ENCODE data around the gene LENG8.
A peak's percentile ranks its signal among the peaks of the same experiment; 100 is the strongest.

Gene LENG8

DNA sequence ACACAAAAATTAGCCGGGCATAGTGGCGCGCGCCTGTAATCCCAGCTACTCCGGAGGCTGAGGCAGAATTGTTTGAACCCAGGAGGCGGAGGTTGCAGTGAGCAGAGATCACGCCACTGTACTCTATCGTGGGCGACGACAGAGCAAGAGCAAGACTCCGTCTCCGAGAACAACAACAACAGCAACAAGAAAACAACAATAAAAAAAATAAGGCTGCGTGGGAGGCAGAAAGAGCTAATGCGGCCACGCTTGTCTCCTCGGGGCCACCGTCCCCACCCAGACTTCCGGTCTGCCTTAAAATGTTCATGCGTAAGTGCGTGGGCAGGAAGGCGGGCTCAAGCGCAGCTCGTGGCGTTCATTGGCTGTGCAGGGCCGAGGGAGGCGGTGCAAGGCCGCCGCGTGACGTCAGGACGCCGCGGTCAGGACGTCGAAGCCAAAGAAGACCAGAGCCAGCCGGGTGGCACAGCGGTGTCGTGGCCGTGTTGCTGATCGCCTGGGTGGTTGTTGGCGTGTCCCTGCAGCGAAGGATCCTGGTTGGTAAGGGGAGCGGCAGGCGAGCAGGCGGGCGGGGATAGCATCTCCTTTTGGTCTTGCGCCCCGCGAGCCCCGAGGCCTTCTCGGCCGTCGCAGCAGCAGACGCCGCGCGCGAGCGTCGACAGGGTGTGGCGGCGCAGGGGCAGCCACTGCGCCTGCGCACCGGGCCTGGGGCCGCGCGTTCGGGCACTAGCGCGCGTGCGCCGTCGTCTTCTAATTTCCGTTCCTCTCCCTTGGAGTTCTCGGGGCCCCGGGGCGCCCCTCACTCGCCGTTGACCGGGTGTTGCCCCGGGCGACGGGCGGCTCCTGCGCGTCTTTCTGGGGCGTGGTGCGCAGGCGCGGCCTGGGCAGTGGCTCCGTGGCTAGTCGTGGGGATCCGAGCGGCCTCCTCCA, at the start of gene LENG8:
TSS of gene LENG8 (plus strand) at position 426 of the 927 bp plus-strand sequence. CDS start 2,146 bp downstream, outside the sequence.
- peak within 1 kb of the TSS; percentile 94 to 99 (median 95) for H3K27ac ChIP-seq
- no peaks in the 10 kb centered on the region for H3K9me3 ChIP-seq (replicated peaks in 1 of 11)
- H4K20me1 ChIP-seq: peaks cover 47 to 53% (median 47%) of the 10 kb centered on the region in 11 experiments
- H3K9ac ChIP-seq: peak within 1 kb of the TSS; percentile 92 to 99 (median 95)
- peak within 1 kb of the TSS; percentile 79 to 94 (median 90) for H3K4me3 ChIP-seq
- H3K27me3 ChIP-seq: no peaks in the 10 kb centered on the region
- H3K4me1 ChIP-seq: peaks cover 35 to 60% (median 41%) of the 10 kb centered on the region in 10 experiments
- TF ChIP-seq Cebpa-rat (IDR thresholded peaks at IDR 0.05): no peak
- H3K36me3 ChIP-seq: peaks cover 49 to 68% (median 59%) of the 10 kb centered on the region in 11 experiments
- peak within 1 kb of the TSS; percentile 94 to 99 (median 97) for H3K4me2 ChIP-seq

DNA sequence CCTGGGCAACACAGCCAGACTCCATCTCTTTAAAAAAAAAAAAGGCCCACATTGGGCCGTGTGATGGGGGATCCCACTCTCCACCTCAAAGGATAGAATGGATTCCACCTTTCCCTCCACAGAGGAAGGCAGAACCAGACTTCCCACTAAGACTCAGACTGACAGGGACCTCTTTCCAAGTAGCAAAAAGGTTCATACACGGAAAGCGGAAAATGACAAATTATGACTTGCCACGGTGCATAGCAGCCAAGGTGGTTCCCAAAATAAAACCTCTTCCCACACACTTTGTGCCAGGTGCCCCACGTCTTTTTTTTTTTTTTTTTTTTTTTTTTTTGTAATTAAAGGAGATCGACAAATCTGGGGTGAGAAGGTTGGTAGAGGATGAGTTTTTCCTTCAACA, 48.1 kb upstream of the LENG8 start:
- H3K27me3 ChIP-seq: no peaks in the 10 kb centered on the region
- H4K20me1 ChIP-seq: no peaks in the 10 kb centered on the region
- H3K27ac ChIP-seq: no peak overlapping the region
- H3K4me2 ChIP-seq: no peak overlapping the region
- H3K9me3 ChIP-seq (replicated peaks in 1 of 11): peaks cover 0 to 18% (median 6%) of the 10 kb centered on the region in 11 experiments; a peak in 9 of 22 replicates
- no peak for TF ChIP-seq Cebpa-rat (IDR thresholded peaks at IDR 0.05)
- no peaks in the 10 kb centered on the region for H3K36me3 ChIP-seq
- H3K4me1 ChIP-seq: peaks cover 0 to 14% (median 3%) of the 10 kb centered on the region in 10 experiments; a peak in 8 of 20 replicates
- no peak overlapping the region for H3K4me3 ChIP-seq
- no peak overlapping the region for H3K9ac ChIP-seq

DNA sequence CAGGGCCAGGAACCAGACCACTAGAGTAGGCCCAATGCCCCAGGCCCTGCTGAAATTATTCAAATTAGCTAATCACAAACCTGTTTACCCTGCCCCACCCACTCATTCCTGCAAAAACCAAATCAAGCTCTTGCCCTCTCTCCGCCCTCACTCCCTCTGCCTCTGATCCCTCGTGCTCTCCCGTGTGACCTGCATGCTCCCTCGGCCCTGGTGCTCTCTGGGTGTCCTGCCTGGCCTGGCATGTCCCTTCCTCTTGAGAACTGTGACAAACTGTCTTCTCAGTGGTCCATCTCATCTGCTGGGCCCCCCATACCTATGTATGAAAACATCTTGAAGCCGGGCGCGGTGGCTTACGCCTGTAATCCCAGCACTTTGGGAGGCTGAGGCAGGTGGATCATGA, 45.9 kb upstream of the LENG8 start:
- no peak overlapping the region for H3K27ac ChIP-seq
- H3K4me3 ChIP-seq: no peak overlapping the region
- H3K9me3 ChIP-seq (replicated peaks in 1 of 11): peaks cover 15 to 27% (median 21%) of the 10 kb centered on the region in 11 experiments
- no peaks in the 10 kb centered on the region for H3K4me1 ChIP-seq
- TF ChIP-seq Cebpa-rat (IDR thresholded peaks at IDR 0.05): no peak
- H3K27me3 ChIP-seq: no peaks in the 10 kb centered on the region
- H4K20me1 ChIP-seq: no peaks in the 10 kb centered on the region
- H3K4me2 ChIP-seq: no peak overlapping the region
- no peaks in the 10 kb centered on the region for H3K36me3 ChIP-seq
- no peak overlapping the region for H3K9ac ChIP-seq

DNA sequence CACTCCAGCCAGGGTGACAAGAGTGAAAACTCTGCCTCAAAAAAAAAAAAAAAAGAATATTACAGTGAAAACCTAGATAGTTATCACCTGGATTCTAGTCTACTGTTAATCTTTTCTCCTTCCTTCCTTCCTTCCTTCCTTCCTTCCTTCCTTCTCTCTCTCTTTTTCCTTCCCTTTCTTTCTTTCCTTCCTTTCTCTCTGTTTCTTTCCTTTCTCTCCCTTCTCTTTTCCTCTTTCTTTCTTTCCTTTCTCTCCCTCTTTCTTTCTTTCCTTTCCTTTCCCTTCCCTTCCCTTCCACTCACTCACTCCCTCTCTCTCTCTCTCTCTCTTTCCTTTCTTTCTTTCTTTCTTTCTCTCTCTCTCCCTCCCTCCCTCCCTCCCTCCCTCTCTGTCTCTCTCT, 43.4 kb upstream of the LENG8 start:
- peaks cover 15 to 30% (median 24%) of the 10 kb centered on the region in 11 experiments for H3K9me3 ChIP-seq (replicated peaks in 1 of 11)
- H3K27ac ChIP-seq: no peak overlapping the region
- no peak overlapping the region for H3K4me2 ChIP-seq
- no peaks in the 10 kb centered on the region for H3K27me3 ChIP-seq
- no peak for TF ChIP-seq Cebpa-rat (IDR thresholded peaks at IDR 0.05)
- H3K36me3 ChIP-seq: no peaks in the 10 kb centered on the region
- no peaks in the 10 kb centered on the region for H3K4me1 ChIP-seq
- no peak overlapping the region for H3K9ac ChIP-seq
- no peaks in the 10 kb centered on the region for H4K20me1 ChIP-seq
- H3K4me3 ChIP-seq: no peak overlapping the region

DNA sequence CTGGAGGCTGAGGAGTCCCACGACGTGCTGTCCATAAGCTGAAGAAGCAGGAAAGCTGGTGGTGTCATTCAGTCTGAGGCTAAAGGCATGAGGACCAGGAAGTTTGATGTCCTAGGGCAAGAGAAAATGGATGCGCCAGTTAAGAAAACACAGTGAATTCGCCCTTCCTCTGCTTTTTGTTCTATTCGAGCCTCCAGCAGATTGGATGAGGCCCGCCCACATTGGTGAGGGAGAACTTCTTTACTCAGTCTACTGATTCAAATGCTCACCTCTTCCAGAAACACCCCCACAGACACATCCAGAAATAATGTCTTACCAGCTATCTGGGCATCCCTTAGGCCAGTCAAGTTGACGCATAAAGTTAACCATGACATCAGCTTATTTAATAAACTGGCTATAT, 41.2 kb upstream of the LENG8 start:
- H3K9me3 ChIP-seq (replicated peaks in 1 of 11): peaks cover 15 to 30% (median 24%) of the 10 kb centered on the region in 11 experiments
- H3K36me3 ChIP-seq: no peaks in the 10 kb centered on the region
- H3K27ac ChIP-seq: no peak overlapping the region
- no peak for TF ChIP-seq Cebpa-rat (IDR thresholded peaks at IDR 0.05)
- no peaks in the 10 kb centered on the region for H3K27me3 ChIP-seq
- H3K9ac ChIP-seq: no peak overlapping the region
- H3K4me3 ChIP-seq: no peak overlapping the region
- H3K4me2 ChIP-seq: no peak overlapping the region
- H3K4me1 ChIP-seq: no peaks in the 10 kb centered on the region
- no peaks in the 10 kb centered on the region for H4K20me1 ChIP-seq

DNA sequence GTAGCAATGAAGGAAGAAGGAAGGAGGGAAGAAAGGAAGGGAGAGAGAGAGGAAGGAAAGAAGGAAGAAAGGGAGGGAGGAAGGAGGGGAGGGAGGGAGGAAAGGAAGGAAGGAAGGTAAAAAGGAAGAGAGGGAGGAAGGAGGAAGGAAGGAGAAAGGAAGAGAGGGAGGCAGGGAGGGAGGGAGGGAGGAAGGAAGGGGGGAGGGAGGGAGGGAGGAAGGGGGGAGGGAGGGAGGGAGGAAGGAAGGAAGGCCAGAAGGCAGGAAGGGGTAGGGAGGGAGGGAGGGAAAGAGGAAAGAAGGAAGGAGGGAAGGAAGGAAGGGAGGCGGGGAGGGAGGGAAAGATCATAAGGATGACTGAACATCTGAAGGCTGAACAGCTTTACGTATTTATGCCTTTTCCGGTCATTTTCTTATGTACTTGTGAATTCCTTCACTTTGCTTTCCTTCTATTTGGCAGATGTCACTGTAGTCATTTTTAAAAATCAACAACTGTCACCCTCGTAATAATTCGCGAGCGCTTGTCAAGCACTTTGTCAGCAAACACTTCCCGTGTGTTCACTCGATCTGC, 40.5 kb upstream of the LENG8 start:
- TF ChIP-seq Cebpa-rat (IDR thresholded peaks at IDR 0.05): no peak

DNA sequence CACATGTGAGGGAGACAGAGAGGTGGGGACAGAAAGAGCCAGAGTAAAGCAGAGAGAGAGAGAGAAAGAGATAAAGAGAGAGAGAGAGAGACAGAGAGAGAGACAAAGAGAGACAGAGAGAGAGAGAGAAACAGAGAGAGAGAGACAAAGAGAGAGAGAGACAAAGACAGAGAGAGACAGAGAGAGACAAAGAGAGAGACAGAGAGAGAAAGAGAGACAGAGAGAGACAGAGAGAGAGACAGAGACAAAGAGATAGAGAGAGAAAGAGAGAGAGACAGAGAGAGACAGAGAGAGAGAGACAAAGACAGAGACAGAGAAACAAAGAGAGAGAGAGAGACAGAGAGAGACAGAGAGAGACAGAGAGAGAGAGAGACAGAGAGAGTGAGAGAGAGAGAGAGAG, 38.0 kb upstream of the LENG8 start:
- Histone ChIP-seq H3K9me3 (replicated peaks in 1 of 11) (peaks cover 15 to 30% (median 24%) of the 10 kb centered on the region in 11 experiments), H3K27me3 (peaks cover 6 to 19% (median 16%) of the 10 kb centered on the region in 11 experiments)

More for the DNA sequence above, 40.5 kb upstream of the LENG8 start:
- H4K20me1 ChIP-seq: no peaks in the 10 kb centered on the region
- H3K9ac ChIP-seq: no peak overlapping the region
- H3K4me3 ChIP-seq: no peak overlapping the region
- peaks cover 15 to 30% (median 24%) of the 10 kb centered on the region in 11 experiments for H3K9me3 ChIP-seq (replicated peaks in 1 of 11)
- no peaks in the 10 kb centered on the region for H3K27me3 ChIP-seq
- no peak overlapping the region for H3K27ac ChIP-seq
- no peaks in the 10 kb centered on the region for H3K4me1 ChIP-seq
- H3K4me2 ChIP-seq: no peak overlapping the region
- H3K36me3 ChIP-seq: no peaks in the 10 kb centered on the region

DNA sequence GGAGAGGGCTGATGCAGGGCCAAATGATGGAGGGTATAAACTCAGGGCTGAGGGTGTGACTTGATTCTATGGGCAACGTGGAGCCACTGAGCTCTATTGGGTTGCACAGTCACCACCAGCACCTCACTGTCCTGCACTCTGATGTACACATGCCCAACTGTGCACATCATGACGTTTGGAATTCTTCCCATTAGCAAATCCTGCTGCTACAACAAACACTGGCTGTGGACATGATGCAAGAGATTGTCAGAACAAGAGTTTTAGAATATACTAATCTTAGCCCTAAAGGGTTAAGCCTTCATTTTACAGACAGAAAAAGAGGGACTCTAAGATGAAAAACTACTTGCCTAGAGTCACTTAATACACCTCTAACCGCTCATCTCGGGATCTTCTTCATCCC, 36.1 kb upstream of the LENG8 start:
- Histone ChIP-seq H4K20me1 (no peaks in the 10 kb centered on the region), H3K27ac (no peak overlapping the region), H3K27me3 (peaks cover 11 to 27% (median 21%) of the 10 kb centered on the region in 11 experiments), H3K4me1 (peaks cover 20 to 34% (median 33%) of the 10 kb centered on the region in 10 experiments), H3K9ac (no peak overlapping the region), H3K36me3 (no peaks in the 10 kb centered on the region), H3K9me3 (replicated peaks in 1 of 11) (peaks cover 7 to 13% (median 11%) of the 10 kb centered on the region in 11 experiments), H3K4me3 (no peak overlapping the region), H3K4me2 (no peak overlapping the region)
- TF ChIP-seq Cebpa-rat (IDR thresholded peaks at IDR 0.05): no peak

More for the DNA sequence above, 38.0 kb upstream of the LENG8 start:
- H3K4me3 ChIP-seq: no peak overlapping the region
- H3K4me2 ChIP-seq: no peak overlapping the region
- no peak overlapping the region for H3K9ac ChIP-seq
- no peaks in the 10 kb centered on the region for H4K20me1 ChIP-seq
- H3K4me1 ChIP-seq: peaks cover 7 to 16% (median 15%) of the 10 kb centered on the region in 10 experiments; a peak in 19 of 20 replicates
- H3K36me3 ChIP-seq: no peaks in the 10 kb centered on the region
- H3K27ac ChIP-seq: no peak overlapping the region
- no peak for TF ChIP-seq Cebpa-rat (IDR thresholded peaks at IDR 0.05)

DNA sequence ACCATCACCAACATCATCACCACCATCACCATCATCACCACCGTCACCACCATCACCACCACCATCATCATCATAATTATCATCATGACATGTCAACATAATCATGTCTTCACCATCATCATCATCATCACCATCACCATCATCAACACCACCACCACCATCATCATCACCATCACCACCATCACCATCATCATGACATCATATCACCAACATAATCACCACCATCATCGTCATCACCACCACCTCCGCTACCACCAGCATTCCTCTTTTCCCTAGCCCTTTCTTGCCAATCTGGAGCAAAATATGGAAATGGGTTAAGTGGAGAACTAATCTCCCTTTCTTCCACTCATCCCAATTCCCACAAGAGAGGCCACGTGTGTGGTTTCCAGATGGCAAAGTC, 34.8 kb upstream of the LENG8 start:
- Histone ChIP-seq H3K4me3 (no peak overlapping the region), H3K27ac (no peak overlapping the region), H3K27me3 (peaks cover 11 to 27% (median 21%) of the 10 kb centered on the region in 11 experiments), H3K9me3 (replicated peaks in 1 of 11) (peaks cover 0 to 4% (median 2%) of the 10 kb centered on the region in 11 experiments; a peak in 15 of 22 replicates), H4K20me1 (no peaks in the 10 kb centered on the region), H3K4me2 (peak overlapping the region in 4 of 11 experiments; percentile 81 to 100 (median 99); a peak in 6 of 22 replicates), H3K4me1 (peaks cover 32 to 47% (median 45%) of the 10 kb centered on the region in 10 experiments), H3K36me3 (no peaks in the 10 kb centered on the region), H3K9ac (no peak overlapping the region)
- TF ChIP-seq Cebpa-rat (IDR thresholded peaks at IDR 0.05): no peak

All from BLaER1 treated with 17β-estradiol and CSF1 and Interleukin-3, amounts not matched to agents 10 nM and 100 nM (cell line).